Ishikawa (cell line): ENCODE results near the gene EHF.

Source experiments
- CREB1 ChIP-seq: IDR thresholded peaks from 2 replicates; pipeline ENCODE4 v1.6.1; 2012; ENCODE audit warnings: low read depth
- EP300 ChIP-seq: IDR thresholded peaks from 2 replicates; pipeline ENCODE4 v1.6.1; 2012; ENCODE audit warnings: borderline replicate concordance
- RAD21 ChIP-seq: IDR thresholded peaks from 2 replicates; pipeline ENCODE4 v1.6.1; 2012; ENCODE audit warnings: low read depth
- TAF1 ChIP-seq: IDR thresholded peaks from 2 replicates; pipeline ENCODE4 v1.6.1; 2012; ENCODE audit warnings: low read depth, mild to moderate bottlenecking
- TCF12 ChIP-seq: IDR thresholded peaks from 2 replicates; pipeline ENCODE4 v1.6.1; 2012; ENCODE audit warnings: low read depth
- TF ChIP-seq, protein P1 (sequence below): IDR thresholded peaks from 2 replicates; pipeline ENCODE4 v1.6.1; 2012; ENCODE audit warnings: low read depth, mild to moderate bottlenecking
- TF ChIP-seq, protein P2 (sequence below): IDR thresholded peaks from 2 replicates; pipeline ENCODE4 v1.6.1; 2012

DNA sequence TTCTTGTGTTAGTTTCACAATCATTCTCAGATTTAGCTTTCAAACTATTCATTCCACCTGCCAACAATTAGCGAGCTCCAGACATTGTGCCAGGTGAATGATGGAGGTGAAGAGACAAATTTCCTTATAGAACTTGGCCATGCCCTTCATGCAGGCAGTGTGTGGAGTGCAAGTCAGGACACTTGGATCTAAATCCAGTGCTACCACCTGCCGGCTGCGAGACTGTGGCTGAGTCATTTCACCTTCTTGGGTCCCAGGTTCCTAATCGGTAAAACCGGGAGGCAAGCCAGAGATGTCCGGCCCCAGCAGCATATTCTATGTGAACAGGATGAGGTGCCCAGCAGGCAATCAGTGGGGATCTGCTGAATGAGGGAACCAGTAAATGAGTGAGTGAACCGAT lies 18.6 kb upstream of the EHF start:
- TF ChIP-seq, protein P1, sequence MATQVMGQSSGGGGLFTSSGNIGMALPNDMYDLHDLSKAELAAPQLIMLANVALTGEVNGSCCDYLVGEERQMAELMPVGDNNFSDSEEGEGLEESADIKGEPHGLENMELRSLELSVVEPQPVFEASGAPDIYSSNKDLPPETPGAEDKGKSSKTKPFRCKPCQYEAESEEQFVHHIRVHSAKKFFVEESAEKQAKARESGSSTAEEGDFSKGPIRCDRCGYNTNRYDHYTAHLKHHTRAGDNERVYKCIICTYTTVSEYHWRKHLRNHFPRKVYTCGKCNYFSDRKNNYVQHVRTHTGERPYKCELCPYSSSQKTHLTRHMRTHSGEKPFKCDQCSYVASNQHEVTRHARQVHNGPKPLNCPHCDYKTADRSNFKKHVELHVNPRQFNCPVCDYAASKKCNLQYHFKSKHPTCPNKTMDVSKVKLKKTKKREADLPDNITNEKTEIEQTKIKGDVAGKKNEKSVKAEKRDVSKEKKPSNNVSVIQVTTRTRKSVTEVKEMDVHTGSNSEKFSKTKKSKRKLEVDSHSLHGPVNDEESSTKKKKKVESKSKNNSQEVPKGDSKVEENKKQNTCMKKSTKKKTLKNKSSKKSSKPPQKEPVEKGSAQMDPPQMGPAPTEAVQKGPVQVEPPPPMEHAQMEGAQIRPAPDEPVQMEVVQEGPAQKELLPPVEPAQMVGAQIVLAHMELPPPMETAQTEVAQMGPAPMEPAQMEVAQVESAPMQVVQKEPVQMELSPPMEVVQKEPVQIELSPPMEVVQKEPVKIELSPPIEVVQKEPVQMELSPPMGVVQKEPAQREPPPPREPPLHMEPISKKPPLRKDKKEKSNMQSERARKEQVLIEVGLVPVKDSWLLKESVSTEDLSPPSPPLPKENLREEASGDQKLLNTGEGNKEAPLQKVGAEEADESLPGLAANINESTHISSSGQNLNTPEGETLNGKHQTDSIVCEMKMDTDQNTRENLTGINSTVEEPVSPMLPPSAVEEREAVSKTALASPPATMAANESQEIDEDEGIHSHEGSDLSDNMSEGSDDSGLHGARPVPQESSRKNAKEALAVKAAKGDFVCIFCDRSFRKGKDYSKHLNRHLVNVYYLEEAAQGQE: no peak
- no peak for TF ChIP-seq TCF12
- TF ChIP-seq, protein P2, sequence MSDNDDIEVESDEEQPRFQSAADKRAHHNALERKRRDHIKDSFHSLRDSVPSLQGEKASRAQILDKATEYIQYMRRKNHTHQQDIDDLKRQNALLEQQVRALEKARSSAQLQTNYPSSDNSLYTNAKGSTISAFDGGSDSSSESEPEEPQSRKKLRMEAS: no peak
- no peak for TF ChIP-seq RAD21
- no peak for TF ChIP-seq EP300
- no peak for TF ChIP-seq CREB1
- no peak for TF ChIP-seq TAF1
